ENCODE results near the gene C20orf173. TPM values are rescaled to one million over a fixed set of nuclear protein-coding genes. Genes with fewer than 3 reads are reported as not detected.
A peak's percentile ranks its signal among the peaks of the same experiment; 100 is the strongest.

C20orf173 gene
- total RNA-seq, 1 experiment from 2014 or later, result not detected

DNA sequence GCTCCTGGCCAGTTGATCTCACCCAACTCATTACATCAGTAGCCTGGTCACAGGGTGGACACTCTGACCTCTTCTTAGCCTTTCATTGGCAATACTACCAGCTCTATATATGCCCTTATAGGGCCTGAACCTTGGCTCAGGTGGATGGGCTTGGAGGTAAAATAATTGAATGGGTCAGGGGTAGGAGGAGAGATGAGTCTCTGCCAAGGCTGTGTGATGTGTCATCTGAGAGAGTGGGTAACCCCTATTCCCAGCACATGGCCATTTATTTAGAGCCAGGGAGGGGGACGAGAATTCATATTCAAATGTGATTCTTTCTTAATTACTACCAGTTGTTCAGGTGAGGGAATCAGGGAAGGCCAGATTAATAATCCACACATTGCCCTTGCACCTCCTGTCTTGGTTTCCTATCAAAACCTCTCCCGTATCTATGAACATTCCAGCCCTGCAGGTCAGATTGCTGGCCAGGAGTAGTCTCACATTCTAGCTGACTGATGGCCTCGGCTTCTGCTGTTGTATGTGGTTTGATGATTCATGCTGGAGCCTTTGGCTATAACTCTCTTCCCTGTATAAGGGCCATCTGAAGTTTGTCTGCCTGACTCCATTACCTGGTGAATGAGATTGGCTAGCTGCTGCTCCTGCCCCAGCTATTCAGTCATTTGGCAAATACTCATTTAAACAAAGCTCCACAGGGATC is 13.4 kb downstream of the C20orf173 start:
- in situ Hi-C loops (cut with HindIII; ENCODE audit: low pct_unique_long_range_greater_than_20kb, low sequenced_read_pairs), result no loop called here
- H3K4me1 ChIP-seq (ENCODE audit: control insufficient read depth, insufficient read depth, low read length), result peaks cover 3% of the 10 kb centered on the region; the same call in 1 of the 2 replicates
- DNase-seq (ENCODE audit: low read depth, low spot score), result peak; percentile 43
- H3K36me3 ChIP-seq (ENCODE audit: control insufficient read depth, insufficient read depth, low read length), result no peaks in the 10 kb centered on the region; the same call in 1 of the 2 replicates
- ChIA-PET POLR2A (interaction anchor here (0.5 kb wide), 1 partner anchor 870 kb away, joined by 3 read pairs; no protein-coding TSS in a partner anchor), CTCF (interaction anchor here (0.6 kb wide), 2 partner anchors 27 to 76 kb away, joined by 3 to 8 read pairs; no protein-coding TSS in a partner anchor)
- intact Hi-C loops (cut with micrococcal nuclease; ENCODE audit: unreplicated experiment), result no loop called here
- TF ChIP-seq, protein P1, sequence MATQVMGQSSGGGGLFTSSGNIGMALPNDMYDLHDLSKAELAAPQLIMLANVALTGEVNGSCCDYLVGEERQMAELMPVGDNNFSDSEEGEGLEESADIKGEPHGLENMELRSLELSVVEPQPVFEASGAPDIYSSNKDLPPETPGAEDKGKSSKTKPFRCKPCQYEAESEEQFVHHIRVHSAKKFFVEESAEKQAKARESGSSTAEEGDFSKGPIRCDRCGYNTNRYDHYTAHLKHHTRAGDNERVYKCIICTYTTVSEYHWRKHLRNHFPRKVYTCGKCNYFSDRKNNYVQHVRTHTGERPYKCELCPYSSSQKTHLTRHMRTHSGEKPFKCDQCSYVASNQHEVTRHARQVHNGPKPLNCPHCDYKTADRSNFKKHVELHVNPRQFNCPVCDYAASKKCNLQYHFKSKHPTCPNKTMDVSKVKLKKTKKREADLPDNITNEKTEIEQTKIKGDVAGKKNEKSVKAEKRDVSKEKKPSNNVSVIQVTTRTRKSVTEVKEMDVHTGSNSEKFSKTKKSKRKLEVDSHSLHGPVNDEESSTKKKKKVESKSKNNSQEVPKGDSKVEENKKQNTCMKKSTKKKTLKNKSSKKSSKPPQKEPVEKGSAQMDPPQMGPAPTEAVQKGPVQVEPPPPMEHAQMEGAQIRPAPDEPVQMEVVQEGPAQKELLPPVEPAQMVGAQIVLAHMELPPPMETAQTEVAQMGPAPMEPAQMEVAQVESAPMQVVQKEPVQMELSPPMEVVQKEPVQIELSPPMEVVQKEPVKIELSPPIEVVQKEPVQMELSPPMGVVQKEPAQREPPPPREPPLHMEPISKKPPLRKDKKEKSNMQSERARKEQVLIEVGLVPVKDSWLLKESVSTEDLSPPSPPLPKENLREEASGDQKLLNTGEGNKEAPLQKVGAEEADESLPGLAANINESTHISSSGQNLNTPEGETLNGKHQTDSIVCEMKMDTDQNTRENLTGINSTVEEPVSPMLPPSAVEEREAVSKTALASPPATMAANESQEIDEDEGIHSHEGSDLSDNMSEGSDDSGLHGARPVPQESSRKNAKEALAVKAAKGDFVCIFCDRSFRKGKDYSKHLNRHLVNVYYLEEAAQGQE (IDR thresholded peaks at IDR 0.05; ENCODE audit: insufficient read depth in 1 of 2, low read depth in 2 of 2, low read length in 1 of 2), result no peak
- TF ChIP-seq TCF7L2 (IDR thresholded peaks at IDR 0.05; ENCODE audit: low read depth, low read length), result no peak
- no peak for TF ChIP-seq SIN3A (IDR thresholded peaks at IDR 0.05; ENCODE audit: borderline replicate concordance, insufficient read depth, low read depth, low read length)
- TF ChIP-seq POLR2AphosphoS5 (IDR thresholded peaks at IDR 0.05; ENCODE audit: low read depth, low read length), result no peak; the same call in 1 of the 2 replicates
- TF ChIP-seq, protein P2, sequence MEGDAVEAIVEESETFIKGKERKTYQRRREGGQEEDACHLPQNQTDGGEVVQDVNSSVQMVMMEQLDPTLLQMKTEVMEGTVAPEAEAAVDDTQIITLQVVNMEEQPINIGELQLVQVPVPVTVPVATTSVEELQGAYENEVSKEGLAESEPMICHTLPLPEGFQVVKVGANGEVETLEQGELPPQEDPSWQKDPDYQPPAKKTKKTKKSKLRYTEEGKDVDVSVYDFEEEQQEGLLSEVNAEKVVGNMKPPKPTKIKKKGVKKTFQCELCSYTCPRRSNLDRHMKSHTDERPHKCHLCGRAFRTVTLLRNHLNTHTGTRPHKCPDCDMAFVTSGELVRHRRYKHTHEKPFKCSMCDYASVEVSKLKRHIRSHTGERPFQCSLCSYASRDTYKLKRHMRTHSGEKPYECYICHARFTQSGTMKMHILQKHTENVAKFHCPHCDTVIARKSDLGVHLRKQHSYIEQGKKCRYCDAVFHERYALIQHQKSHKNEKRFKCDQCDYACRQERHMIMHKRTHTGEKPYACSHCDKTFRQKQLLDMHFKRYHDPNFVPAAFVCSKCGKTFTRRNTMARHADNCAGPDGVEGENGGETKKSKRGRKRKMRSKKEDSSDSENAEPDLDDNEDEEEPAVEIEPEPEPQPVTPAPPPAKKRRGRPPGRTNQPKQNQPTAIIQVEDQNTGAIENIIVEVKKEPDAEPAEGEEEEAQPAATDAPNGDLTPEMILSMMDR (IDR thresholded peaks at IDR 0.05), result no peak
- H3K9me3 ChIP-seq (ENCODE audit: control insufficient read depth, insufficient read depth, low read depth, low read length), result no peaks in the 10 kb centered on the region
- TSS peak; percentile 32 for BruUV-seq (replicated peaks)
- H3K4me3 ChIP-seq (ENCODE audit: low read depth in 2 of 2, low read length in 2 of 2), result no peak overlapping the region
- no peaks in the 10 kb centered on the region for H3K27me3 ChIP-seq (ENCODE audit: control insufficient read depth, insufficient read depth, low read length)
- peak; percentile 91 for ATAC-seq
- H3K27ac ChIP-seq (ENCODE audit: low read length), result no peak overlapping the region

DNA sequence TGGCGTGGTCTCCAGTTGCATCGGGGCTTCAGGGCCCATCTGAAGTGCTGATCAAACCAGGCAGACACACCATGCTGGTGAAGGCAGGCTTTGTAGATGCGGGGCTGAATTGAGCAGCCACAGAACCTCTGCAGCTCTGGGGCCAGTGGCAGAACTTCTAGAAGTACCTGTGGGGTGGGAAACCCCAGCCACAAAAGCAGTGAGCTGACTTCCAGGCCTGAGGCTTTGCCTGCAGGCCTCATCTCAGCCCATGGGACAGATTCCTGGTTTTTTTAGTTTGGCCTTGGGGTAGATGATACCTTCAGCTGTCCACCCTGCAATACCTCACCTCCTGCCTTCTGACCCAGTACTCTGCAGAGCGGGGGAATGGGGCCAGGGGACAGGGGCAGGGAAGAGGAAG is 14.1 kb downstream of the C20orf173 start:
- Histone ChIP-seq H3K4me3 (ENCODE audit: low read depth in 2 of 2, low read length in 2 of 2) (no peak overlapping the region), H3K27me3 (ENCODE audit: control insufficient read depth, insufficient read depth, low read length) (no peaks in the 10 kb centered on the region), H3K36me3 (ENCODE audit: control insufficient read depth, insufficient read depth, low read length) (no peaks in the 10 kb centered on the region; the same call in 1 of the 2 replicates), H3K4me1 (ENCODE audit: control insufficient read depth, insufficient read depth, low read length) (peaks cover 3% of the 10 kb centered on the region; the same call in 1 of the 2 replicates), H3K27ac (ENCODE audit: low read length) (no peak overlapping the region), H3K9me3 (ENCODE audit: control insufficient read depth, insufficient read depth, low read depth, low read length) (no peaks in the 10 kb centered on the region)
- in situ Hi-C loops (cut with HindIII; ENCODE audit: low pct_unique_long_range_greater_than_20kb, low sequenced_read_pairs), result no loop called here
- POLR2A ChIA-PET, result interaction anchor here (0.6 kb wide), 1 partner anchor 28 kb away, joined by 3 read pairs; no protein-coding TSS in a partner anchor
- ATAC-seq (no peak), DNase-seq (ENCODE audit: low read depth, low spot score) (no peak)
- intact Hi-C loops (cut with micrococcal nuclease; ENCODE audit: unreplicated experiment), result no loop called here
- no TSS peak for BruUV-seq (replicated peaks)
- CTCF ChIA-PET, result no interaction called here
- TF ChIP-seq POLR2AphosphoS5 (IDR thresholded peaks at IDR 0.05; ENCODE audit: low read depth, low read length) (no peak), TCF7L2 (IDR thresholded peaks at IDR 0.05; ENCODE audit: low read depth, low read length) (no peak), SIN3A (IDR thresholded peaks at IDR 0.05; ENCODE audit: borderline replicate concordance, insufficient read depth, low read depth, low read length) (no peak)
- TF ChIP-seq, protein P1 (IDR thresholded peaks at IDR 0.05; ENCODE audit: insufficient read depth in 1 of 2, low read depth in 2 of 2, low read length in 1 of 2), result no peak
- TF ChIP-seq, protein P2 (IDR thresholded peaks at IDR 0.05), result no peak

Measured in Panc1 (cell line).